H1 (cell line): ENCODE measurements around the gene CSRP1. TPM values are rescaled to one million over a fixed set of nuclear protein-coding genes. Genes with fewer than 3 reads are reported as not detected.

Source experiments
- CTCF ChIA-PET: fragments of 300-600 bp; sonication (Branson Sonifier 250); formaldehyde crosslinking; loops from one replicate; lab custom pipeline; 2021; ENCODE audit not compliant: partially characterized antibody; lab: Charles Lee
- POLR2A ChIA-PET: fragments of 300-600 bp; sonication (Branson Sonifier 250); formaldehyde crosslinking; loops from one replicate; lab custom pipeline; 2021; ENCODE audit warnings: inconsistent platforms; ENCODE audit not compliant: partially characterized antibody; lab: Charles Lee
- DNase-seq, 2 experiments: peaks; one replicate each; pipeline versions ENCODE4 v3.0.0 to v3.0.0-alpha.2; 2010 to 2022; ENCODE audit warnings: low spot score in 2 of 2, low read depth in 1 of 2, mixed read lengths in 1 of 2
- FAIRE-seq: peaks from 2 replicates; lab custom pipeline; 2011; peaks lifted over from hg19 to GRCh38; lab: Jason Lieb, UNC
- H2AFZ ChIP-seq: 2 replicates; pipeline ENCODE4 v1.8.1; 2012; ENCODE audit warnings: low read length, inconsistent platforms
- H2AK5ac ChIP-seq: 2 replicates; pipeline ENCODE4 v1.6.1; 2013; ENCODE audit warnings: low read depth, low read length
- H2BK120ac ChIP-seq: replicated peaks from 2 replicates; pipeline ENCODE3; 2013; ENCODE audit warnings: low read depth, low read length, inconsistent platforms
- H2BK12ac ChIP-seq: 2 replicates; pipeline ENCODE4 v1.6.1; 2013; ENCODE audit warnings: low read depth, low read length
- H2BK15ac ChIP-seq: 2 replicates; pipeline ENCODE4 v1.6.1; 2013; ENCODE audit warnings: low read length
- H2BK20ac ChIP-seq: 2 replicates; pipeline ENCODE4 v1.6.1; 2013; ENCODE audit warnings: low read length
- H2BK5ac ChIP-seq: 2 replicates; pipeline ENCODE4 v1.6.1; 2013; ENCODE audit warnings: low read depth, low read length
- H3K14ac ChIP-seq: 2 replicates; pipeline ENCODE4 v1.6.1; 2013; ENCODE audit warnings: inconsistent platforms; ENCODE audit not compliant: insufficient read length
- H3K18ac ChIP-seq: 2 replicates; pipeline ENCODE4 v1.6.1; 2013; ENCODE audit warnings: low read length; ENCODE audit errors: extremely low read depth
- H3K23ac ChIP-seq: 2 replicates; pipeline ENCODE4 v1.6.1; 2013; ENCODE audit warnings: inconsistent platforms; ENCODE audit not compliant: insufficient read length
- H3K23me2 ChIP-seq: 2 replicates; pipeline ENCODE4 v1.6.1; 2013; ENCODE audit warnings: low read depth, low read length
- H3K27ac ChIP-seq: 2 replicates; pipeline ENCODE4 v1.6.1; 2011; ENCODE audit warnings: low read depth, low read length, inconsistent platforms
- H3K27me3 ChIP-seq, 4 experiments: replicated peaks in 1 of 4; 1 replicate in 1 of 4; 2 replicates in 3 of 4; pipeline versions ENCODE4 v1.6.1 to v1.8.1; 2011 to 2013; ENCODE audit warnings: low read length in 3 of 4, mild to moderate bottlenecking in 3 of 4, inconsistent platforms in 2 of 4, mixed read lengths in 2 of 4, moderate library complexity in 1 of 4; ENCODE audit not compliant: control insufficient read depth in 3 of 4, insufficient read depth in 3 of 4; ENCODE audit errors: extremely low read depth in 1 of 4
- H3K36me3 ChIP-seq, 4 experiments: 2 replicates each; pipeline versions ENCODE4 v1.6.1 to v1.8.1; 2011 to 2013; ENCODE audit warnings: mild to moderate bottlenecking in 4 of 4, low read length in 3 of 4, moderate library complexity in 2 of 4, control low read depth in 1 of 4, inconsistent platforms in 1 of 4; ENCODE audit not compliant: insufficient read depth in 4 of 4, control insufficient read depth in 2 of 4
- H3K4ac ChIP-seq: replicated peaks from 2 replicates; pipeline ENCODE3; 2013; ENCODE audit warnings: low read length, low read depth, mixed read lengths, inconsistent platforms; ENCODE audit not compliant: insufficient read length
- H3K4me1 ChIP-seq, 4 experiments: replicated peaks in 1 of 4; 1 replicate in 1 of 4; 2 replicates in 3 of 4; pipeline versions ENCODE4 v1.6.1 to v1.8.1; 2011 to 2013; ENCODE audit warnings: low read length in 3 of 4, inconsistent platforms in 2 of 4, mixed read lengths in 1 of 4; ENCODE audit not compliant: insufficient read depth in 4 of 4, control insufficient read depth in 3 of 4
- H3K4me2 ChIP-seq, 2 experiments: 2 replicates each; pipeline versions ENCODE4 v1.6.1 to v1.8.1; 2011 to 2013; ENCODE audit warnings: low read depth in 2 of 2, low read length in 2 of 2, control low read depth in 1 of 2, inconsistent platforms in 1 of 2, mild to moderate bottlenecking in 1 of 2; ENCODE audit not compliant: insufficient read depth in 1 of 2
- H3K4me3 ChIP-seq, 4 experiments: fragments of 200-600, 300-600 bp in 1 of 4; sonication (generic), shearing (Covaris generic), sonication (Bioruptor Twin) in 1 of 4; 2 replicates each; pipeline versions ENCODE4 v1.5.1 to v1.8.1; 2011 to 2016; ENCODE audit warnings: low read length in 4 of 4, low read depth in 3 of 4, control low read depth in 2 of 4, inconsistent platforms in 2 of 4, mild to moderate bottlenecking in 2 of 4, mixed read lengths in 1 of 4, moderate library complexity in 1 of 4; ENCODE audit not compliant: insufficient read depth in 2 of 4; ENCODE audit errors: extremely low read depth in 1 of 4
- H3K56ac ChIP-seq: replicated peaks from 2 replicates; pipeline ENCODE3; 2013; ENCODE audit warnings: low read depth, mild to moderate bottlenecking, mixed read lengths, low read length, inconsistent platforms; ENCODE audit not compliant: insufficient read length
- H3K79me1 ChIP-seq: 2 replicates; pipeline ENCODE4 v1.6.1; 2013; ENCODE audit warnings: low read depth, low read length, control low read depth
- H3K79me2 ChIP-seq, 2 experiments: 2 replicates each; pipeline versions ENCODE4 v1.6.1 to v1.8.1; 2012 to 2013; ENCODE audit warnings: low read length in 2 of 2, mild to moderate bottlenecking in 2 of 2, inconsistent platforms in 1 of 2; ENCODE audit not compliant: insufficient read depth in 2 of 2, control insufficient read depth in 1 of 2
- H3K9ac ChIP-seq, 4 experiments: replicated peaks in 1 of 4; 1 replicate in 1 of 4; 2 replicates in 3 of 4; pipeline versions ENCODE4 v1.6.1 to v1.8.1; 2011 to 2013; ENCODE audit warnings: low read depth in 3 of 4, low read length in 3 of 4, control low read depth in 2 of 4, mild to moderate bottlenecking in 2 of 4, moderate library complexity in 2 of 4, inconsistent platforms in 1 of 4; ENCODE audit errors: extremely low read depth in 1 of 4
- H3K9me3 ChIP-seq, 2 experiments: 2 replicates each; pipeline versions ENCODE4 v1.6.1 to v1.8.1; 2012 to 2013; ENCODE audit warnings: mild to moderate bottlenecking in 2 of 2, moderate library complexity in 2 of 2, control low read depth in 1 of 2, inconsistent platforms in 1 of 2, low read depth in 1 of 2, low read length in 1 of 2, mixed read lengths in 1 of 2; ENCODE audit not compliant: insufficient read depth in 2 of 2
- H4K20me1 ChIP-seq, 2 experiments: replicated peaks in 1 of 2; 2 replicates each; pipeline versions ENCODE3 to v1.8.1; 2011 to 2013; ENCODE audit warnings: inconsistent platforms in 2 of 2, low read length in 2 of 2, mild to moderate bottlenecking in 1 of 2; ENCODE audit not compliant: insufficient read depth in 2 of 2, control insufficient read depth in 1 of 2
- H4K5ac ChIP-seq: 2 replicates; pipeline ENCODE4 v1.6.1; 2013; ENCODE audit warnings: low read length, low read depth, mixed read lengths, inconsistent platforms; ENCODE audit not compliant: insufficient read length
- H4K8ac ChIP-seq: 2 replicates; pipeline ENCODE4 v1.8.0; 2013; ENCODE audit warnings: mild to moderate bottlenecking, moderate library complexity, low read length, inconsistent platforms; ENCODE audit not compliant: insufficient read depth; ENCODE audit errors: extremely low read depth
- H4K91ac ChIP-seq: replicated peaks from 2 replicates; pipeline ENCODE3; 2013; ENCODE audit warnings: low read length, mixed read lengths, inconsistent platforms; ENCODE audit not compliant: insufficient read length
- GTF2F1 ChIP-seq: IDR thresholded peaks from 2 replicates; pipeline ENCODE4 v1.6.1; 2012; ENCODE audit warnings: low read depth, low read length, improper control_type of control experiment, borderline replicate concordance
- WGBS, 2 experiments: shearing (Covaris generic) in 1 of 2; methylation state at CpG; one replicate each; pipeline versions ENCODE4 v1.1.6 to v1.1.7; 2013 to 2015; ENCODE audit warnings: low lambda C conversion rate in 2 of 2, mixed read lengths in 2 of 2, inconsistent platforms in 1 of 2, low coverage in 1 of 2, missing lambda C conversion rate in 1 of 2; ENCODE audit not compliant: insufficient replicate concordance in 2 of 2, insufficient coverage in 1 of 2, insufficient read length in 1 of 2; ENCODE audit errors: extremely low coverage in 1 of 2, missing lambda C conversion rate in 1 of 2; 5-methylcytosine and 5-hydroxymethylcytosine counted together
- polyA plus RNA-seq, 7 experiments: library from polyadenylated mRNA; depleted of rRNA in 3 of 7; stranded (reverse) in 5 of 7; unstranded in 2 of 7; fragments of >200 nt in 5 of 7; fragments of 200-250 nt in 2 of 7; gene quantifications; 1 replicate in 5 of 7; 2 replicates in 1 of 7; 4 replicates in 1 of 7; pipeline versions ENCODE4 v1.2.1 to v1.2.3, GENCODE V29; 2011 to 2013; ENCODE audit warnings: missing spikeins in 2 of 7, mixed read lengths in 2 of 7
- total RNA-seq: library from RNA; stranded (reverse); fragmentation: NEBNext Ultra II Directional; extraction: Animal tissue kit (Norgen Biotek cat#: 25700); gene quantifications from 2 replicates; pipeline ENCODE4 v1.2.1, GENCODE V29; 2021

The CSRP1 gene
- total and polyA plus RNA-seq, 2 of the 8 experiments (the other 6 are each of a cell fraction or from before 2014, with no cell fraction given) = 14.2 to 22.3 TPM

GRCh38 chr1:201554789-201555592 lies 48.1 kb upstream of the CSRP1 start:
- ChIA-PET POLR2A (interaction anchor here (0.9 kb wide), 1 partner anchor 132 kb away, joined by 3 read pairs; no protein-coding TSS in a partner anchor), CTCF (interaction anchor here (0.8 to 22.6 kb wide), 11 partner anchors 10 to 160 kb away, joined by 3 to 499 read pairs (median 4); no protein-coding TSS in a partner anchor)
- no peaks in the 10 kb centered on the region for H4K20me1 ChIP-seq
- no peak overlapping the region for H2BK15ac ChIP-seq
- no peak overlapping the region for H4K5ac ChIP-seq
- no peaks in the 10 kb centered on the region for H3K36me3 ChIP-seq
- no peak overlapping the region for H3K56ac ChIP-seq
- no peak overlapping the region for H2BK120ac ChIP-seq
- no peak overlapping the region for H2AFZ ChIP-seq
- 93% methylated on average over 7 of the region's 7 CpGs; no CpG with 5 or more reads in 1 of the 2 experiments for WGBS, 2 experiments
- H2BK20ac ChIP-seq = no peak overlapping the region
- no peak for FAIRE-seq
- no peak overlapping the region for H3K4ac ChIP-seq
- H3K4me2 ChIP-seq = no peak overlapping the region
- no peak overlapping the region for H2BK5ac ChIP-seq
- no peak overlapping the region for H2AK5ac ChIP-seq
- H3K79me1 ChIP-seq = no peaks in the 10 kb centered on the region
- H3K9ac ChIP-seq = no peak overlapping the region
- no peaks in the 10 kb centered on the region for H3K23me2 ChIP-seq
- H3K23ac ChIP-seq = no peak overlapping the region
- no peak overlapping the region for H3K14ac ChIP-seq
- no peaks in the 10 kb centered on the region for H3K79me2 ChIP-seq
- H3K27me3 ChIP-seq = no peaks in the 10 kb centered on the region
- H3K18ac ChIP-seq = no peak overlapping the region
- H3K9me3 ChIP-seq = no peaks in the 10 kb centered on the region
- TF ChIP-seq GTF2F1 = no peak
- TF ChIP-seq, all 59 proteins: peak for 0
- Histone ChIP-seq H4K8ac (no peak overlapping the region), H4K91ac (no peak overlapping the region), H3K4me1 (peaks cover 0 to 8% (median 3%) of the 10 kb centered on the region in 4 experiments; a peak in 4 of 7 replicates), H2BK12ac (no peak overlapping the region), H3K27ac (no peak overlapping the region), H3K4me3 (no peak overlapping the region)
- no peak for DNase-seq
